Coronary artery (tissue), 2 donors: ENCODE measurements around the gene FTSJ3.
"Not testable (repeated sequence)": the region's sequence is repeated elsewhere in the genome, so short reads cannot be mapped to it uniquely, and the experiment has no call there.

Source experiments
- DNase-seq: peaks from one replicate; pipeline ENCODE4 v3.0.0-alpha.2; 2017; ENCODE audit warnings: low spot score
- H3K27ac ChIP-seq, 2 donors: fragments of 200-600 bp; sonication (generic); one replicate each; pipeline ENCODE4 v1.5.1; 2016 to 2019
- H3K4me3 ChIP-seq: fragments of 200-600 bp; sonication (generic); 2 replicates; pipeline ENCODE4 v1.5.1; 2016; ENCODE audit warnings: mild to moderate bottlenecking, moderate library complexity
- TF ChIP-seq, protein P1 (sequence below): fragments of 200-600 bp; sonication (generic); IDR thresholded peaks from one replicate; pipeline ENCODE4 v1.5.1; 2019; ENCODE audit warnings: antibody characterized with exemption

FTSJ3 gene, protein sequence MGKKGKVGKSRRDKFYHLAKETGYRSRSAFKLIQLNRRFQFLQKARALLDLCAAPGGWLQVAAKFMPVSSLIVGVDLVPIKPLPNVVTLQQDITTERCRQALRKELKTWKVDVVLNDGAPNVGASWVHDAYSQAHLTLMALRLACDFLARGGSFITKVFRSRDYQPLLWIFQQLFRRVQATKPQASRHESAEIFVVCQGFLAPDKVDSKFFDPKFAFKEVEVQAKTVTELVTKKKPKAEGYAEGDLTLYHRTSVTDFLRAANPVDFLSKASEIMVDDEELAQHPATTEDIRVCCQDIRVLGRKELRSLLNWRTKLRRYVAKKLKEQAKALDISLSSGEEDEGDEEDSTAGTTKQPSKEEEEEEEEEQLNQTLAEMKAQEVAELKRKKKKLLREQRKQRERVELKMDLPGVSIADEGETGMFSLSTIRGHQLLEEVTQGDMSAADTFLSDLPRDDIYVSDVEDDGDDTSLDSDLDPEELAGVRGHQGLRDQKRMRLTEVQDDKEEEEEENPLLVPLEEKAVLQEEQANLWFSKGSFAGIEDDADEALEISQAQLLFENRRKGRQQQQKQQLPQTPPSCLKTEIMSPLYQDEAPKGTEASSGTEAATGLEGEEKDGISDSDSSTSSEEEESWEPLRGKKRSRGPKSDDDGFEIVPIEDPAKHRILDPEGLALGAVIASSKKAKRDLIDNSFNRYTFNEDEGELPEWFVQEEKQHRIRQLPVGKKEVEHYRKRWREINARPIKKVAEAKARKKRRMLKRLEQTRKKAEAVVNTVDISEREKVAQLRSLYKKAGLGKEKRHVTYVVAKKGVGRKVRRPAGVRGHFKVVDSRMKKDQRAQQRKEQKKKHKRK

DNA sequence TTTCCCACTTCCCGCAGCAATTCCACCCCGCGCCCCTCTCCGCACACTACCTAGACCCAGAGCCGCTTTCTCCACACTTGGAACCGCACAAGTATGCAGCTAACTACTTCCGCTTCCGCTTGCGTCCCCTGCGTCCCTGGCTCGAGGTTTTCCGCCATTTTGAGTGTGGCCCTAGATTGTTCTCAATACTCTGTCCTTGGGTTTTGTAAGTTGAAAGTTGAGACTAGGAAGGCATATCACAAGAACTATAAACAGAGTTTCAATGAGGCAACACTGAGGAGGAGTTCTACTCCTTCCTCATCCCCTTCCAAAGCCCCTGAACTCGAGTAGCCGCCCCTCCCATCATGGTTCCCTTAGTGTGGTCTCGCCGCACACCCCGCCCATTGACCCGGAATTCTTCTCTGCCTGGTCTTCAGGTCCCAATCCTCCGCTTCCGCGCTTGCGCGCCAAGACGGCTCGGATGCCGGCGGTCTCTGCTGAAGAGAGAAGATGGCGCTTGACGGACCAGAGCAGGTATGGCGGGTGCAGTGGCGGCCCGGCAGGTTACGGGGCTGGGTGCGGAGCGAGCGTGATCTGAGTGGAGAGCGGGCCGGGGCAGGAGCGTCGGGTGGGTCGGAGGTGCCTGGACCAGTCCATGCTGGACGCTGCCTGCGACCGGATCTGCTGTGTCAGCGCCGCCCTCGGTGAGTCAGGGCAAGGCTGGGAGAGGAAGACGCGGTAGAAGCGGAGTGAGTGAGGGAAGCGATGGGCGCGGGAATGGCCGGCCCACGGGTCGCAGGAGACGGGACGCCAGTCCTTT, at the start of gene FTSJ3, which contains the start of gene PSMC5:
Gene FTSJ3 (minus strand): TSS at position 662 of the 799 bp plus-strand sequence. CDS start 761 bp downstream, outside the sequence.
Gene PSMC5 (plus strand): TSS at position 430 of the 799 bp plus-strand sequence. CDS start 60 bp downstream, at position 490.
- TF ChIP-seq, protein P1, sequence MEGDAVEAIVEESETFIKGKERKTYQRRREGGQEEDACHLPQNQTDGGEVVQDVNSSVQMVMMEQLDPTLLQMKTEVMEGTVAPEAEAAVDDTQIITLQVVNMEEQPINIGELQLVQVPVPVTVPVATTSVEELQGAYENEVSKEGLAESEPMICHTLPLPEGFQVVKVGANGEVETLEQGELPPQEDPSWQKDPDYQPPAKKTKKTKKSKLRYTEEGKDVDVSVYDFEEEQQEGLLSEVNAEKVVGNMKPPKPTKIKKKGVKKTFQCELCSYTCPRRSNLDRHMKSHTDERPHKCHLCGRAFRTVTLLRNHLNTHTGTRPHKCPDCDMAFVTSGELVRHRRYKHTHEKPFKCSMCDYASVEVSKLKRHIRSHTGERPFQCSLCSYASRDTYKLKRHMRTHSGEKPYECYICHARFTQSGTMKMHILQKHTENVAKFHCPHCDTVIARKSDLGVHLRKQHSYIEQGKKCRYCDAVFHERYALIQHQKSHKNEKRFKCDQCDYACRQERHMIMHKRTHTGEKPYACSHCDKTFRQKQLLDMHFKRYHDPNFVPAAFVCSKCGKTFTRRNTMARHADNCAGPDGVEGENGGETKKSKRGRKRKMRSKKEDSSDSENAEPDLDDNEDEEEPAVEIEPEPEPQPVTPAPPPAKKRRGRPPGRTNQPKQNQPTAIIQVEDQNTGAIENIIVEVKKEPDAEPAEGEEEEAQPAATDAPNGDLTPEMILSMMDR: no peak
- Histone ChIP-seq H3K4me3 (peak within 1 kb of the TSS; percentile 83), H3K27ac (peak within 1 kb of the TSS; percentile 84 to 91)
- peak; percentile 97 for DNase-seq

DNA sequence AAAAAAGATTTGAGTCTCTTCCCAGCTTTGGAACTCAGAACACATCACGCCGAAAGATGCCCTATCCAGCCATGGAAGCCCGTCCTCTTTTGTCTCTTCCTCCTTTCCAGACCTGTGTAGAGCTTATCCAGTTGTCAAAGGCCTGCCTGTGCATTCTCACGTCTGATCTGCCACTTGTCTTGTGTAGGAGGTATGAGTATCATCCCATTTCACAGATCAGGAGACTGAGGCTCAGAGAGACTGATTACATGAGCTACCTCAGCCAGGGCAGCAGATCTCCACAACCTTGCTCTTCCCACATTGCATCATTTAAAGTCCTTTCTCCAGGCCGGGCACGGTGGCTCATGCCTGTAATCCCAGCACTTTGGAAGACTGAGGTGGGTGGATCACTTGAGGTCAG, 47.2 kb upstream of the FTSJ3 start:
- not testable (repeated sequence) for DNase-seq, H3K4me3 ChIP-seq, H3K27ac ChIP-seq

DNA sequence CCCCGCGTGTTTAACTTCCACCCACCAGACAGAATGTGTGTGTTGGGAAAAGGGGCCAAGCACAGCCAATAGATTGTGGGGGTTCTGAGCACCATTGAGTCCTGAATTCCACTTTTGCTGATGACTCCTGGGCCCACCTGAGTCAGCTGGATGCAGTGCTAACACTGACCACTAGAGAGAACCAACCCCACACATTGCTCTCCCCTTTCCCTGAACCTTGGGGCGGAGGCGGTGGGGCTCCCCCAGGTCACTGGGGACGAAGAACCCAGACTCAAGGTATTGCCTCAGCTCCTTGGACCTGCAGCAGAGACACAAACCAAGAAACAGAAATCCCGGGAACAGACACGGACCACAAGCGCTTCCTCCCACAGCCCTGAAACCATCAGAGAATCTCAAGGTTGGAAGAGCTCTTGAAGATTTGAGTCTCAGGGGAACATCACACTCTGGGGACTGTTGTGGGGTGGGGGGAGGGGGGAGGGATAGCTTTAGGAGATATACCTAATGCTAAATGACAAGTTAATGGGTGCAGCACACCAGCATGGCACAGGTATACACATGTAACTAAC, 46.7 kb upstream of the FTSJ3 start:
- H3K27ac ChIP-seq, DNase-seq, H3K4me3 ChIP-seq: not testable (repeated sequence)

DNA sequence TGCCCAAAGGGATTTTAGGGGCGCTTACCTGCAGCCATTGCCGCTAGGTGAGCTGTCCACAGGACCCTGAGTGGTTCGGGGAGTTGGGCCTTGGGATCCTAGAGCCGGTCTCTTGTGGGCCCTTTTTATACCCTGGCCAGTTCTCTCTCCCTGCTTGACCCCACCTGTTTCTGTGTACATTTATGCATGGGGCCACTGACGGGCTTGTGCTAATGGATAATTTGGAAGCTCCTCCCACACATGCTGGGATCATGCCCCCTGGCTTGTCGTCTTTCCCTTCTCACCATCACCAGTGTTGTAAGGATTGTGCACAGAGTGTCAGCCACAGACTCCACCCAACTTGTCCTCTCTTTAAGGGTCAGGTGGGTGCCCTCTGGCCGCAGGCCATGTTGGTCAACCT, 46.1 kb upstream of the FTSJ3 start, which contains the start of gene CSH2:
Gene CSH2 (minus strand): TSS at position 101 of the 400 bp plus-strand sequence. CDS start 63 bp downstream, at position 38.
- H3K27ac ChIP-seq, H3K4me3 ChIP-seq, DNase-seq: not testable (repeated sequence)

DNA sequence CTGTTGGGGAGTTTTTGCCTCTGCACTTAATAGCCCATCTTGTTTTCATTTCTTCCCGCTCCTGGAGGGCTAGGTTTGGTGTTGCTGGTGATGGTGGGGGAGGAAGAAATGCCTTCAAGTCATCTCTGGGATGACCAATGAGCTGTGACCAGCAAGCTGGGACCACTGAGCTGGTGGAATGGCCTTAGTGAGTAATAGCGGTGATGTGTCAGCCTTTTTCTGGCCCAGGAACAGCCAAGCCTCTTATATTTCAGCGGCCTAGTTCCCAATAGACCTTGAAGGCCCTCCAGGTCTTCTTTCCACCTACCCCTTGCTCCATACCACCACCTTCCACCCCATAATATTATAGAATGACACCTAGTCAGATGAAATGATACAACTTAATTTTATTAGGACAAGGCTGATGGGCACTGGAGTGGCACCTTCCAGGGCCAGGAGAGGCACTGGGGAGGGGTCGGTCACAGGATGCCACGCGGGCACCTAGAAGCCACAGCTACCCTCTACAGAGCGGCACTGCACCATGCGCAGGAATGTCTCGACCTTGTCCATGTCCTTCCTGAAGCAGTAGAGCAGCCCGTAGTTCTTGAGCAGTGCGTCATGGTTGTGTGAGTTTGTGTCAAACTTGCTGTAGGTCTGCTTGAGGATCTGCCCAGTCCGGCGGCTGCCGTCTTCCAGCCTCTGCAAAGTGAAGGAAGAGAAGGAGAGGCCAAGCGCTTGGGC, 44.3 kb upstream of the FTSJ3 start:
- not testable (repeated sequence) for DNase-seq, H3K27ac ChIP-seq, H3K4me3 ChIP-seq

DNA sequence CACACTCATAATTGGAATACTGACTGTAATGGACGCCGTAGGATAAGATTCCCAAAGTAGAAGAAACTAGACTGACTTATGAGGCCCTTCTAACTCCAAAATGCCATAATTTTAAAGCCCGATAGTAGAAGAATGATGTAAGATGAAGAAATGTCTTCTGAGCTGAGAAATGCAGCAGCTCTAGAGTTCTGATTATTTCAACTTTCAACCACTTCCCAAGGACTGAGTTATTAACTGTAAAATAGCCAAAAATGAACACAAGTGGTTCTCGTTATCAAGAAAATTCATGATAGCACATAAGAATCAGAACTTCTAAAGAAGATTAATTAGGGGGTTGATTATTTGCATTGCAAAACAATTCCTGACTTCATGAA, 42.8 kb upstream of the FTSJ3 start:
- H3K27ac ChIP-seq, H3K4me3 ChIP-seq, DNase-seq: not testable (repeated sequence)

DNA sequence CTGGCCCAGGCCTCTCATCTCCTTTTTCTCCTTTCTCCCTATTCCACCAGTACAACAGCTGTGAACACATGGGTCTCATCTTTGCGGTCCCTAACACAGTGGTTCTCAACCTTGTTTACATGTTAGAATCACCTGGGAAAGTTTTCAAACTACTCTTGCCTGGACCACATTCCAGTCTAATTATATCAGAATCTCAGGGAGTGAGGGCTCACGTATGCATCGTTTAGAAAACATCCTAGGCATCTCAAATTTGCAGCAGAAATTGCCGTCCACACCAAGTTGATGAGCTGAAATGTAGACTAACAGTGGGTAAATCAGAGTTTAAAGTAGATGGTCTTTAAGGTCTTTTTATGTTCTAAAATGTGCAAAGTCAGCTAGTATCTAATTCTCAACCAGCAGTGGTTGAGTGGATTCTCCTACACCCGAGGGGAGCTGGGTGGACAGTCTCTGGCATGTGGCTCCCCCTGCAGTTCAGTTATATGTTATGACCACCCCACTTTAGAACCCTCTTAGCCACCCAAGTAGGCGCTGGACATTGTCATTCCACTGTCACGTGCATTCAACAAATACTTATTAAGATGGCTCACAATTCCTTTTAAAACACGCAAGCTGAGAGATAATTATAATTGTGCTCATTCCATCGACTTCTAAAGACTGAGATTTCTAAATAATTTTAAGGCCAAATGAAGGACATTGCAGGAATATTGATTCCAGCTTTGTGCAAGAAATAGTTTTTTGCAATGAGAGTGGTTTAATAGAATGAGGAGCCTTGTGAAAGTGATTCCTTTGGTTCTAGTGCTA, 42.2 kb upstream of the FTSJ3 start:
- not testable (repeated sequence) for DNase-seq, H3K4me3 ChIP-seq

DNA sequence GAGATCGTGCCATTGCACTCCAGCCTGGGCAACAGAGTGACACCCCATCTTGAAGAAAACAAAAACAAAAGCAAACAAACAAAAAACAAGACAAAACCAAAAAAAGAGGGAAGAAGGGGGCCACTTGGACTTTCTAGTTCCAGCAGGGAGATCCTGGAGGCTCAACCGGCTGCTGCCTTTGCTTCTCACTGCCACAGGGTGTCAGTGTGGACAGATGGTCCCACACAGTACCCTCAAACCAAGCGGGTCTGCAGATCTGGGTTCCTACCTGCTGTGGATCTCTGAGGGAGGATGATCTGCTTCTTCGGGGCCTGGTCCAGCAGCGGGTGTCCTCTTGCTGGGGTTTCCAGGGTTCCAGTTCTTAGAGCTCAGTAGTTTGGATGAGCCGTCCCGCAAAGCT, 39.2 kb upstream of the FTSJ3 start:
- H3K4me3 ChIP-seq, DNase-seq, H3K27ac ChIP-seq: not testable (repeated sequence)

More for the DNA sequence above, 42.2 kb upstream of the FTSJ3 start:
- H3K27ac ChIP-seq: not testable (repeated sequence)

DNA sequence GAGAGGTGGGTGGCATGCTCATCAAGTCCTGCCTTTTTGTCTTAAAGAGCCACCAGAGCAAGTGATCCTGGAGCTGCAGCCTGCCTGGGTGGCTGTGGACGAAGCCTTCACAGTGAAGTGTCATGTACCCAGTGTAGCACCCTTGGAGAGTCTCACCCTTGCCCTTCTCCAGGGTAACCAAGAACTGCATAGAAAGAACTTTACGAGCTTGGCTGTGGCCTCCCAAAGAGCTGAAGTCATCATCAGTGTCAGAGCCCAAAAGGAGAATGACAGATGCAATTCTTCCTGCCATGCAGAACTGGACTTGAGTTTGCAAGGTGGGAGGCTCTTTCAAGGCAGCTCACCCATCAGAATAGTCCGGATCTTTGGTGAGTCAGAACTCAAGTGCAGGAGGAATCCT, 31.8 kb upstream of the FTSJ3 start:
- no peak overlapping the region for H3K4me3 ChIP-seq
- H3K27ac ChIP-seq: no peak overlapping the region
- TF ChIP-seq, protein P1: no peak
- no peak for DNase-seq

DNA sequence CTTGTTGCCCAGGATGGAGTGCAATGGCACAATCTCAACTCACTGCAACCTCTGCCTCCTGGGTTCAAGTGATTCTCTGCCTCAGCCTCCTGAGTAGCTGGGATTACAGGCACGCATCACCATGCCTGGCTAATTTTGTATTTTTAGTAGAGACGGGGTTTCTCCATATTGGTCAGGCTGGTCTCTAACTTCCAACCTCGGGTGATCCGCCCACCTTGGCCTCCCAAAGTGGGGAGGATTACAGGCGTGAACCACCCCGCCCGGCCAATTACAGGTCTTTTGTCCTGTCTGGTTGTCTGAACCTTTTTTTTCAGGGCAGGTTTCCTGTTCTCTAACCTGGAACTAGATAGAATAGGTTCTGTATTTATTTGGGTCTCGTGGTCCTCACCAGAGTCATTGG, 29.0 kb upstream of the FTSJ3 start:
- H3K4me3 ChIP-seq, H3K27ac ChIP-seq, DNase-seq: not testable (repeated sequence)
